Astrocyte of the cerebellum (primary cell): ENCODE measurements around the gene ASTL.

Source experiments
- DNase-seq: peaks from one replicate; pipeline ENCODE4 v3.0.0-alpha.2; 2011; ENCODE audit warnings: low read depth
- H3K4me3 ChIP-seq: 2 replicates; pipeline ENCODE4 v1.5.1; 2011; ENCODE audit warnings: mild to moderate bottlenecking, low read depth, low read length, moderate library complexity
- CTCF ChIP-seq: IDR thresholded peaks from 2 replicates; pipeline ENCODE4 v1.5.1; 2012; ENCODE audit warnings: low read length, low read depth, moderate library complexity, mild to moderate bottlenecking; ENCODE audit errors: missing control alignments
- in situ Hi-C: cut with HindIII; loops from 2 replicates; pipeline ENCODE4 v1.10.0; 2017; ENCODE audit warnings: low sequenced_read_pairs

ASTL gene

DNA sequence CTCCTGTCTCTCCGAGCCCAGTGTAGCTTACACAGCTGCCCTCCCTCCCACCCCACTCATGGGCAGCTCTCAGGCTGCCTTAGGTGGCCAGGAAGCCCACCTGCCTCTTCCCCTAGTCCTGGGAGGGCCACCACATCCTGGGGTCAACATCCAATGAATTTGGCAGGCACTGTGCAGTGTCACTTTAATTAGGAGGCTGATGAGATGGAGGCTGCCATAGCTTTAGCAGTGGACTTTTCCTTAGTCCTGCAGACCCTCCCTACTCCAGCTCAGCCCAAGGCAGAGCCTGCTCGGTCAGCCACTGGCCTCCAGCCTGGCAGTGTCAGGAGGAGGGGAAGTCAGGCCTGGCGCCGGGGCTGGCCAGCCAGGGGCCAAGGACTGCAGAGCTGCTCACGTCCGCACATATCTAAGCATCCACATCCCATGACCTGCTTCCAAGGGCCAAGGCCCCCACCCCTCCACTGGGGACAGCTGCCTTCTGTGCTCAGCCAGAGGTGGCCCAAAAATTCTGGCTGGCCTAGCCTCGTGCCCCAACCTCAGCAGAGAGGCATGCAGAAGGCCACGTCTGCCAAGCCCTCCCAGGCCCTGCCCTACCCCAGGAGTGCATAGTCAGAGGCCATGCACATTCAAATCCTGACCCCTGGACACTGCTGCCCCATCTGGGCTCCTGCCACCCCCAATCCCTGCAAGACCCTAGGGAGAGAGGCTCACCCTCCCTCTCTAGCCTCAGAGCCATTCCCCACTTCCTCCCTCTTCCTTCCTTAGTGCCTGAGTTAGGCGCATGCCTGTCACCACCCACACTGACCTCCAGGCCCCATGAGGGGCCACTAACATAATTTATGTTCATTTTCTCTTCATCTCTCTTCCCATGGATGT is 55.0 kb downstream of the ASTL start:
- in situ Hi-C loops: no loop called here
- no peak for DNase-seq
- TF ChIP-seq CTCF: no peak
- no peak overlapping the region for H3K4me3 ChIP-seq

DNA sequence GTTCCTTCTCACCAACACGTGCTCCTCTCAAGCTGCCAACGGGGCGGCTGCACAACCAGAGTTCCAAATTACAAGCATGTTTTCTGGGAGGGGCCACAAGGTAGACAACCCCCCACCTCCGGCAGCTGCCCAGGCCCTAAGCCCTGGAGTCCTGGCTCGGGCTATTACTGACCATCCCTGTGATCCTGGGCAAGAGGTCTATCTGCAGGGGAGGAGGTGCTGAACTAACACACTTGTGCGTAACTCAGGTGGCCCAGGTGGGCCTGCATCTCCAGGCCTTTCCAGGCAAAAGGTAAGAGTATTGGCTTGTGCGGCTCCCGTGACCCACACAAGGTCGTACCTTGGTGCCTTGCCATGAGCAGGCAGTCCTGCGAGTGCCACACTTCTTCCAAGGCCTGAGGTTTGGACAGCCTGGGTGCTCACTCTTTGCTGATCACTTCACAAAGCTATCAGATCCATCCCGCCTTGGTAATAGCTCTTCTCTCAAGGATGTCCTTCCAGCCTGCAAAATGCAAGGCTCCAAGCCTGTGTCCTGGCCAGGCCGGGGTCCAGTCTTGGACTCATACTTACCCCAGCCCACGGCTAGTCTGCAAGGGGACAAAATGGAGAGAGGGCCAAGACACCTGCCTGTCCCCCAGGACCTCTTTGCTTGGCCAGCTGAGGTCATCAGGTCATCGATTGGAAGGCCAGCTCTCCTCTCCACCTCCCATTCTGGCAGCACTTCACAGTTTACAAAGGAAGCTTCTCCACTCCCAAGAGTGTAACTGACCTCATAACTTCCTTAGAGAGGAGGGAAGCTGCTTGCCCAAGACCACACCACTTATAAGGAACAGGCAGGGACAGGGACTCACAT is 55.9 kb downstream of the ASTL start:
- in situ Hi-C loops: no loop called here
- no peak for TF ChIP-seq CTCF
- no peak for DNase-seq
- H3K4me3 ChIP-seq: no peak overlapping the region

GRCh38 chr2:96081042-96081441 is 57.3 kb downstream of the ASTL start:
- no peak for TF ChIP-seq CTCF

GRCh38 chr2:96075199-96075771 is 63.0 kb downstream of the ASTL start:
- no peak for DNase-seq
- no peak for TF ChIP-seq CTCF
- in situ Hi-C loops: no loop called here
- no peak overlapping the region for H3K4me3 ChIP-seq

More at GRCh38 chr2:96081042-96081441, 57.3 kb downstream of the ASTL start:
- H3K4me3 ChIP-seq: no peak overlapping the region
- in situ Hi-C loops: no loop called here
- DNase-seq: no peak

DNA sequence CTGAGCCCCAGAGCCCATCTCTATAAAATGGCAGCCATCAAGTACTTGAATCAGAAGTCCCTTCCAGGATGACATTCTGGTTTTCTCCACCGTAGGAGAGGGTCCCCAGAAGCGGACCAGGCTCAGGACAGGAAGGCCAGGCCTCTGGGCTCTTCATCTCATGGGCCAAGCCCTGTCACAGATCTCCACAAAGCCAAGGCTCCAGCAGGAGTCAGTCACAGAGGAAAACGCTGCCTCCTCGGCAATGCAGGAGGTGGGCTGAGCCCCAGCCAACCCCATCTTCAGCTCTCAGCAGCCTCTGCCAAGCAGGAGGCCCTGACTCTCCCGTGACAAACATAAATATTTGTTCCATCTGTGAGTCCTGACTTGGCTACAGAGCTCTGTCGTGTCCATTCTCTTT is 64.1 kb downstream of the ASTL start:
- in situ Hi-C loops: no loop called here

More for the DNA sequence above, 64.1 kb downstream of the ASTL start:
- H3K4me3 ChIP-seq: no peak overlapping the region
- no peak for DNase-seq
- TF ChIP-seq CTCF: no peak
